Esophagus muscularis mucosa (tissue), 3 donors: ENCODE measurements around the gene GRIA4.

ENCODE experiments used
- CTCF ChIP-seq, 3 experiments: fragments of 200-600 bp in 2 of 3; fragments of 450-650 bp in 1 of 3; sonication (generic) in 2 of 3; IDR thresholded peaks; one replicate each; pipeline ENCODE4 v1.5.1; 2017 to 2019; ENCODE audit warnings: antibody characterized with exemption in 3 of 3, mild to moderate bottlenecking in 2 of 3, moderate library complexity in 1 of 3
- POLR2A ChIP-seq: fragments of 450-650 bp; IDR thresholded peaks from one replicate; pipeline ENCODE4 v1.6.1; 2017; ENCODE audit warnings: antibody characterized with exemption, moderate library complexity, mild to moderate bottlenecking, low read depth

DNA sequence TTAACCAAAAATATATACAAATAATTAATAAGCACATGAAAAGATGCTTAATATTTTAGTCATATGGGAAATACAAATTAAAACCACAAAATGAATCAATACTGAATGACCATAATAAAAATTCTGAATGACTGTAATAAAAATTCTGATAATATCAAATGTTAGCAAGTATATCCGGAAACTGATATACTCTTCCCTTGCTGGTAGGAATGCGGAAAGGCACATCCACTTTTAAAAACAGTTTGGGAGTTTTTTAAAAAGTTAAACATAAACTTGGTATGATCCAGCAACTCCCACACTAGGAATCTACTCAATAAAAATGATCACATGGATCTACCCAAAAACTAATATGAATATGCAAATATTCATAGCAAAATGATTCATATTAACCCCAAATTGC is 30.8 kb upstream of the GRIA4 start:
- TF ChIP-seq CTCF (IDR thresholded peaks at IDR 0.05) = no peak
- TF ChIP-seq POLR2A = no peak
